Measurements from ENCODE around the gene SEPTIN12. TPM values are rescaled to one million over a fixed set of nuclear protein-coding genes. Genes with fewer than 3 reads are reported as not detected.

Gene SEPTIN12
- total RNA-seq, 1 experiment from 2014 or later: not detected

GRCh38 chr16:4802659-4803287, 14.6 kb upstream of the SEPTIN12 start:
- peak; percentile 93 for DNase-seq (ENCODE audit: low read depth)

- DNase-seq (ENCODE audit: low read depth): peak; percentile 64
Observed at GRCh38 chr16:4801962-4802658, 14.0 kb upstream of the SEPTIN12 start, which contains the start of gene ROGDI. ROGDI (minus strand) TSS chr16:4802633; CDS start chr16:4802571, 62 bp downstream.

- DNase-seq (ENCODE audit: low read depth): no peak
Observed at GRCh38 chr16:4801051-4801961, 13.2 kb upstream of the SEPTIN12 start.

- DNase-seq (ENCODE audit: low read depth): no peak
Observed at GRCh38 chr16:4800290-4801041, 12.3 kb upstream of the SEPTIN12 start.

- no peak for DNase-seq (ENCODE audit: low read depth)
Observed at GRCh38 chr16:4799171-4799855, 11.2 kb upstream of the SEPTIN12 start.

GRCh38 chr16:4798456-4798855, 10.3 kb upstream of the SEPTIN12 start:
- DNase-seq (ENCODE audit: low read depth): no peak

GRCh38 chr16:4797805-4798252, 9.7 kb upstream of the SEPTIN12 start:
- DNase-seq (ENCODE audit: low read depth): no peak

GRCh38 chr16:4796982-4797804, 9.0 kb upstream of the SEPTIN12 start:
- DNase-seq (ENCODE audit: low read depth): no peak

- DNase-seq (ENCODE audit: low read depth): no peak
Observed at GRCh38 chr16:4795828-4796572, 7.9 kb upstream of the SEPTIN12 start.

GRCh38 chr16:4795181-4795827, 7.2 kb upstream of the SEPTIN12 start, which contains the start of gene SMIM22:
SMIM22 (plus strand) TSS chr16:4795369; CDS start chr16:4795735, 366 bp downstream.
- no peak for DNase-seq (ENCODE audit: low read depth)

- no peak for DNase-seq (ENCODE audit: low read depth)
Observed at GRCh38 chr16:4792951-4793513, 4.9 kb upstream of the SEPTIN12 start.

GRCh38 chr16:4790871-4791270, 2.7 kb upstream of the SEPTIN12 start:
- no peak for DNase-seq (ENCODE audit: low read depth)

GRCh38 chr16:4790261-4790660, 2.1 kb upstream of the SEPTIN12 start:
- DNase-seq (ENCODE audit: low read depth): no peak

GRCh38 chr16:4788910-4789309, 765 bp upstream of the SEPTIN12 start:
- DNase-seq (ENCODE audit: low read depth): no peak

GRCh38 chr16:4788489-4788889, 344 bp upstream of the SEPTIN12 start:
- DNase-seq (ENCODE audit: low read depth): no peak

GRCh38 chr16:4787068-4787467, 1.1 kb downstream of the SEPTIN12 start:
- no peak for DNase-seq (ENCODE audit: low read depth)

- DNase-seq (ENCODE audit: low read depth): no peak
Observed at GRCh38 chr16:4785758-4786433, 2.2 kb downstream of the SEPTIN12 start.

Measured in Daoy (cell line).